Measurements from ENCODE around the gene CDPF1.
"Not testable (repeated sequence)": the region's sequence is repeated elsewhere in the genome, so short reads cannot be mapped to it uniquely, and the experiment has no call there.

Gene CDPF1

DNA sequence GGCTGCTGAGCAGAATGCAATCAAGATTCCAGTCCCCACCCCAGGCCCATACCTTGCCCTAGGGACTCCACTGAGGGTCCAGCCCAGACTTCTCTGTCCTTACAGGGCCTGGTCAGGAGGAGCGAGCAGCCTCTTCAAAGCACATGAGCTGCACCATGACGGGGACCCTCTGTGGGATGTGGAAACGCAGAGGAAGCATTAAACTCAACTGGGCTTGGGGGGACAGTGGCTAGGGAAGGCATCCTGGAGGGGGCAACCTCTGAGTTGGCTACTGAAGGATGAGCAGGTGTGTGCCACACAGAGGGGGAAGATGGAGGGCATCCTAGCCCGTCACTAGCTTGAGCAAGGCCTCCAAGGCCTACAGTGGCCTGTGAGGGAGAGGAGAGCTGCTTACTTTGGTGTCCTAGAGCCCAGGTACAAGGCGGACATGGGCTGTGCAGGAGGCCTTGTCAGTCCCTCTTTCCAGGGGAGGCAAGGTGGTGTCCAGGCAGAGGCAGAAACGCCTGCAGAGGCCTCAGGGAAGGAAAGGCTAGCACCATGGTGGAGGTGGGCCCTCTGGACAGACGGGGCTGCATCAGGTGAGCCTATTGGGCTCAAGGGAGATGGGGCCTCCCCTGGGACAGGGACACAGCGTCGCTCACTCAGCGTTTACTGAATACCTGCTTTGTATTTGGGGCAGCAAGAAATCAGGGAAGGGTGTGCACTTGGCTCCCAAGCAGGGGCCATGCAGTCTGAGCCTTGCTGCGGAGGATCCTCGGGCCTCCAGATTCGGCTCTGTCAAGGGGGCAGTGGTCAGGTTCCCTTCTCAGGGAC is 32.0 kb upstream of the CDPF1 start:
- DNase-seq = no peak

DNA sequence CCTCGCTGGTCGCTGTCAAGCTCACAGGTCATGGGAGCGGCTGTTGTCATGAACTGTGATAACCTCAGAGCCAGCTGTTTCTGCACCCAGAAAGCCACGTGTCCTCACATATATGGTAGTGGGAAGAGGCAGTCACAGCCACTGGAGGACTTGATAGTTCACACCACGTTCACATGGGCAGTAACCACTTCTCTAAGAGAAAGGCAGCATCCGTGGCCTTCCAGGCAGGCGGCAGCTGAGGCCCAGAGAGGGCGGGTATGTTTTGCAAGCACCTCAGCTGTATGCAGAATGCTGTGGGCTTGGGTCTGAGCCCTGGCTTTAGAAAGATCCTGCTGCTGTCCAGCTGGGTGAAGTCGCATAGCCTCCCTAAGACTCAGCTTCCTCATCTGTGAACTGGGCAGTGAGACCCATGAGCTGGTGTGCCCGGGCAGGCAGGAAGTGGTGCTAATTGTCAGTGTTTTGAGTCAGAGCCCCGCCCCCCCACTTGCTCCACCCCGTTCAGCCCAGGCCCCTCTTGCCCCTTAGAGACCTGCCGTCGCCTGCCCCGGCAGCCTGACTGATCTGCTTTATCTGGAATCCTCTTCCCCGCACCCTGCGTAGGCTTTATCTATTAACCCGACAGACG is 31.0 kb upstream of the CDPF1 start:
- DNase-seq = no peak

- DNase-seq = no peak
Observed at GRCh38 chr22:46280063-46280817, 30.1 kb upstream of the CDPF1 start.

- DNase-seq = no peak
Observed at GRCh38 chr22:46278656-46279645, 28.9 kb upstream of the CDPF1 start.

GRCh38 chr22:46276563-46276962 is 26.5 kb upstream of the CDPF1 start:
- no peak for DNase-seq

DNA sequence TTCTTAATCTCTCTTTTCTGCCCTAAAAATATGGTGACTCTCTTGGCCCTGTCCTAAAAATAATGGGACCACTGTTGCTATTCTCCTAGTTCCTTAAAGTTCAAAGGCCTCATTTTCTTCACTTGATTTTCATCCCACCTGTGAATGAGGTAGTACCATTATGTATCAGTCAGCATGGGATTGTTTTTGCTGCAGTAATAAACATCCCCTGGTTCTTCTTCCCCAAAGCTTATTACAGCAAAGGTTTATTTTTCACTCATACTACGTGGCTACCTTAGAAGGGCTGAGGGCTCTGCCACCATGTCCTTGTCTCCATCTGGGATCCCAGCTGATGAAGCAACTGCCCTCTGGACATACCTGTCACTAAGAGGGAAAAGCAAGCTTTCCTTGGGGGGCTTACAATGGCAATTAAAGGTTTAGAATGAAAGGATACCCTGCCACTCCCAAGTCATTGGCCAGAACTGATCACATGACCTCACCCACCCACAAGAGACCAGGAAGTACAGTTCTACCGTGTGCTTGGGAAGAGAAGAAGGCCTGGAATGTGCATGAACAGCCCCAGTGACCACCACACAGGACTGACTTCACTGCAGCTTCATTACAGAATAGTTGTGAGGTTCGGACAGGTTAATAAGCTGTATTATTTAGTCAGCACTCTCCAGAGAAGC is 25.5 kb upstream of the CDPF1 start:
- DNase-seq = no peak

- DNase-seq = no peak
Observed at GRCh38 chr22:46274381-46274780, 24.3 kb upstream of the CDPF1 start.

DNA sequence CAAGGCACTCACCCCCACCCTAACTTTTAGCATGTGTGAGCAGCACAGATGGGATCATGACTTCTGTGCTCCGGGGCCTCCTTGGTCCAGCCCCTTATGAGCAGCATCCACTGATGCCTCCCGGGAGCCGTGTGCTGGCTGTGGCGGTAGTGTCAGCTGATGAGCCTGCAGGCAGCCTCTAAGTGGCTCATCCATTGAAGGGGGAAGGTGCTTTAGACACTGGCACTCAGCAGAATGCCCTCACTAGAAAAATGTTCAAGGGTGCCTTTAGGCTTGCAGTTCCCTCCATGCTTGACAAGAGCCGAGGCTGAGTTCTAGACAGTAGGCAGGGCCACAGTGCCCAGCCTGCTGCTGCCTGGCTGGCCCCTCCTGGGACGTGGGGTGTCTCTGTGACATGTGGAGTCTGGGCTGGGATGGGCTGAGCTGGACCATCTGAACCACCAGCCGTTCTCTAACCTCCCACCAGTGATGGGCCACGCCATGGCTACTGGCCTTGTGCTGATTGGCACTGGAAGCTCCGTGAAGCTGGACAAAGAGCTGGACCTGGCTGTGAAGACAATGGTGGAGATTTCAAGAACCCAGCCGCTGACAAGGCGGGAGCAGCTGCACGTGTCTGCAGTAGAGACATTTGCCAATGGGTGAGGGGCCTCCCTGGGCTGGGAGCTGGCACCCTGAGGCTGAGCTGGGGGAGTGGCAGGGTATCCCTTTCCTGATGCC is 23.5 kb upstream of the CDPF1 start:
- DNase-seq = no peak

- DNase-seq = no peak
Observed at GRCh38 chr22:46272762-46273431, 22.8 kb upstream of the CDPF1 start.

GRCh38 chr22:46272196-46272595 is 22.1 kb upstream of the CDPF1 start:
- no peak for DNase-seq

- DNase-seq = no peak
Observed at GRCh38 chr22:46269564-46269963, 19.5 kb upstream of the CDPF1 start.

GRCh38 chr22:46267431-46268279 is 17.6 kb upstream of the CDPF1 start, which contains the start of gene TTC38:
Gene TTC38 (plus strand): TSS chr22:46268008. CDS start chr22:46268040, 32 bp downstream.
- peak; percentile 23 for DNase-seq

GRCh38 chr22:46265627-46266026 is 15.5 kb upstream of the CDPF1 start:
- not testable (repeated sequence) for DNase-seq

DNA sequence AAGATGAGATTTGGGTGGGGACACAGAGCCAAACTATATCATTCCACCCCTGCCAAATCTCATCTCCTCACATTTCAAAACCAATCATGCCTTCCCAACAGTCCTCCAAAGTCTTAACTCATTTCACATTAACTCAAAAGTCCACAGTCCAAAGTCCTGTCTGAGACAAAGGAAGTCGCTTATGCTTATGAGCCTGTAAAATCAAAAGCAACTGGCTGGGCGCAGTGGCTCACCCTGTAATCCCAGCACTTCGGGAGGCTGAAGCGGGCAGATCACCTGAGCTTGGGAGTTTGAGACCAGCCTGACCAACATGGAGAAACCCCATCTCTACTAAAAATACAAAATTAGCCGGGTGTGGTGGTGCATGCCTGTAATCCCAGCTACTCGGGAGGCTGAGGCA is 14.4 kb upstream of the CDPF1 start:
- not testable (repeated sequence) for DNase-seq

DNA sequence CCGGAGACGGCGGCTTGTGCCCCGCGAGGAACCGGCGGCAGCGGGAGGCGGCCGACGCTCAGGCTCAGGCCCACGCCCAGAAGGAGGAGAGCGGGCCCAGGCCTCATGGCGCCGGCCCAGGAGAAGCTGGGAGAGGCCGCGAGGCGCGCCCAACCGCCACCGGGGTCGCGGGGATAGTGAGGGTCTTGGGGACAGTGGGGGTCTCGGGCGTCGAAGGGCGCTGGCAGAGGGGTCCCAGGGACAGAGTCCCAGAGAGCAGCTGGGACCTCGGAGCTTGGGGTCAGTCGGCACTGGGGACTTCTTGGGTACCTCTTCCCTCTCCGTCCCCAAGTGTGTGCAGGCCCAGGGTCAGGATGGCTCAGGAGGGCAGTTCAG is 13.1 kb upstream of the CDPF1 start, which contains the start of gene PKDREJ:
Gene PKDREJ, minus strand, starts transcription at position 128 of the 375 bp plus-strand sequence. Its CDS starts 21 bp downstream, at position 107.
- DNase-seq = no peak

DNA sequence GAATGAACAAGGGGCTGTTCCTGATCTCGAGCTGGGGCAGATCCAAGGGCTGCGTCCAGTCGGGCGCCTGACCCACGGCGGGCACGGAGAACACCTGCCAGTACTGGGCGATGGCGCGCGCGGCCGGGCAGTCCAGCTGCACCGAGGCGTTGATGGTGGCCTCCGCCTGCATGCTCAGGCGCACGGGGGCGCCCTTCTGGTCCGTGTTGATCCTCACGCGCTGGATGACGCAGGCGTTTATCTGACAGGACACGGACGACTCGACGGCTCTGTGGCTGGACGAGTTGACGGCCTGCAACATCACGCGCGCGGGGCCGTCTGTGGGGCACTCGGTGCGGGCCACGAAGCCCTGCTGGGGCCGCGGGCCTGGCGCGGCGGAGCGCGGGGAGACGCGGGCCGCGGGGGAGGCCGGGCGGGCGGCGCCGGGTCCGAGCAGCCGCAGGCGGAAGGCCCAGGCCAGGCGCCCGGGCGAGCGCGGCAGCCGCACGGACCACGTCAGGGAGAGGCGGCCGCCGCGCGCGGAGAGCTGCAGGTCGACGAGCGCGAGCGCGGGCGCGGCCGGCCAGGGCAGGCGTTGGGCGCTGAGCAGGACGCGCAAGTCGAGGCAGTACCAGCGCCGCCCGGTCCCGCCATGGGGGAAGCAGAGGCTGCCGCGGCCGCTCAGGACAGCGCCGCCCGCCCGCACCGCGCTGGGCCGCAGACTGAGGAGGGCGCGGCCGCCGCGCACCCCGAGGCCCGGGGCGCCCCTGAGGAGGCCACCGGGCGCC is 12.5 kb upstream of the CDPF1 start:
- no peak for DNase-seq

GRCh38 chr22:46260038-46260437 is 9.9 kb upstream of the CDPF1 start:
- DNase-seq = no peak

DNA sequence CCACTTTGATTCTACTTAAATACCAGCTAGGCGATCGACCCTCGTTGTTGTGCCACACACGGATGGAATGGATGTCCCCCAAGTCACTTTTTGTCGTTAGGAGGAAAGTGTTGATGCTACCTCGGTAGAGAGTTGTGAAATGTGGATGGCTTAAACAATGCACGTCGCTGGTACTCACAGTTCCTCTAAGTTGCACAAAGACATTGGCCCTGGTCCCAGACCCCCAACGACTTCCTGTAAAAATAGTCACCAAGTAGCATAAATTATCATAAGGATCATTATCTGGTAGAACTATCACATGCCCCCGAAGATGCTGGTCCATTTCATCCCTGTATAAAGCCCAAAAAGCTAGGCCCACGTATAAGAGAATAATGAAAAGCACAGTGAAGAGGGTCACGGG is 9.3 kb upstream of the CDPF1 start:
- no peak for DNase-seq

All from activated T-cell treated with anti-CD3 and anti-CD28 coated beads for 4 hours (primary cell).